ENCODE measurements around the gene WDFY4. TPM values are rescaled to one million over a fixed set of nuclear protein-coding genes. Genes with fewer than 3 reads are reported as not detected.

Gene WDFY4
- total and polyA plus RNA-seq, 4 experiments from 2014 or later, result 0.29 to 1.00 (median 0.81) TPM; not detected in 1

DNA sequence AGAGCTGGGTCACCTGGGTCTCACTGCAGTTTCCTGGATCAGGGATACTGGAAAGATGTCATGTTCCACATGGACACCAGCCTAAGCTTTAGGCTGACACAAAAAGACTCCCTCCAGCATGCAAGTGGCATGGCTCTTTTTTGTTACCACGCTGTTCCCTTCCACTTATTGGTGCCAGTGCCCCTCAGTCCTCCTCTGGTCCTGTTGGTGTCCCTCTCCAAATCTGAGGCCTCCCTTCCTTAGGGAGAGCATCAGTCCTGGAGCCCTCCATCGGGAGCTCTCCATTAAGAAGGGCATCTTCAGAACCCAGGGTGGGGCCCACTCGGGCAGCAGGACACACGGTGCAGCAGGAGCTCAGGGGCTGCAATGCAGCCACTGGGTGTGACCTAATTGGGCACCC is 331.0 kb downstream of the WDFY4 start:
- no peak overlapping the region for H3K4me3 Mint-ChIP-seq
- POLR2A ChIA-PET (ENCODE audit: partially characterized antibody), result no interaction called here
- H3K27ac Mint-ChIP-seq, result no peak overlapping the region
- peaks cover 0 to 1% (median 0%) of the 10 kb centered on the region in 4 donors for H3K4me1 Mint-ChIP-seq
- Histone ChIP-seq H3K27ac (ENCODE audit: low read depth, low read length) (no peak overlapping the region), H3K36me3 (ENCODE audit: insufficient read depth, low read length) (no peaks in the 10 kb centered on the region), H3K4me3 (ENCODE audit: low read length in 2 of 2) (no peak overlapping the region), H3K4me1 (ENCODE audit: insufficient read depth, low read length) (no peaks in the 10 kb centered on the region), H3K9me3 (ENCODE audit: control insufficient read depth in 1 of 2, low read length in 2 of 2) (no peaks in the 10 kb centered on the region), H3K27me3 (ENCODE audit: insufficient read depth, low read length) (no peaks in the 10 kb centered on the region)
- H3K27me3 Mint-ChIP-seq, result peaks cover 13 to 15% of the 10 kb centered on the region in 2 donors
- no peak for DNase-seq
- CTCF ChIA-PET (ENCODE audit: partially characterized antibody), result interaction anchor here (0.6 kb wide), 1 partner anchor 1366 kb away, joined by 4 read pairs; no protein-coding TSS in a partner anchor
- intact Hi-C loops (cut with micrococcal nuclease), result no loop called here
- peaks cover 0 to 5% (median 3%) of the 10 kb centered on the region in 8 donors for H3K9me3 Mint-ChIP-seq
- no peaks in the 10 kb centered on the region for H3K36me3 Mint-ChIP-seq

DNA sequence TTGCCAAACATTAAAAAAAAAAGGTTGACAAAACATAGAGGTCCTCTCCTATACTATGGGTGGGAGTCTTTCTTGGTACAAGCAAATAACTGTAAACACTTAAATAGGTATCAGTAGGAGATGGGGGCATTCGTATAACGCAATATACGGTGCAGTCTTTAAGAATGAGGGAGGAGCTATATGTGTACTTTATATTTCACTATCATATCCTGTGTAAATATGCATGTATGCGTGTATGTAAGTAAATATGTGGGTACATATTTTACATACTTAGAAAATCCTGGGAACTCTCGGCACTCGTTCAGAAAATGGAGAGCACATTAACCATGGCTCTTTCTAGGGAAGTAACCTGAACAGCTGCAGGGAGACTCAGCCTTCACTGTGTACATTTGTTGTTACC is 337.0 kb downstream of the WDFY4 start:
- Histone ChIP-seq H3K36me3 (ENCODE audit: insufficient read depth, low read length) (no peaks in the 10 kb centered on the region), H3K4me1 (ENCODE audit: insufficient read depth, low read length) (no peaks in the 10 kb centered on the region), H3K9me3 (ENCODE audit: control insufficient read depth in 1 of 2, low read length in 2 of 2) (no peaks in the 10 kb centered on the region), H3K4me3 (ENCODE audit: low read length in 2 of 2) (no peak overlapping the region), H3K27me3 (ENCODE audit: insufficient read depth, low read length) (no peaks in the 10 kb centered on the region), H3K27ac (ENCODE audit: low read depth, low read length) (no peak overlapping the region)
- Mint-ChIP-seq H3K4me3 (no peak overlapping the region), H3K27ac (no peak overlapping the region), H3K4me1 (no peaks in the 10 kb centered on the region), H3K9me3 (peaks cover 0 to 5% (median 3%) of the 10 kb centered on the region in 8 donors), H3K36me3 (no peaks in the 10 kb centered on the region), H3K27me3 (peaks cover 5 to 16% of the 10 kb centered on the region in 2 donors)
- no peak for DNase-seq
- CTCF ChIA-PET (ENCODE audit: partially characterized antibody), result no interaction called here
- intact Hi-C loops (cut with micrococcal nuclease), result no loop called here
- POLR2A ChIA-PET (ENCODE audit: partially characterized antibody), result no interaction called here

DNA sequence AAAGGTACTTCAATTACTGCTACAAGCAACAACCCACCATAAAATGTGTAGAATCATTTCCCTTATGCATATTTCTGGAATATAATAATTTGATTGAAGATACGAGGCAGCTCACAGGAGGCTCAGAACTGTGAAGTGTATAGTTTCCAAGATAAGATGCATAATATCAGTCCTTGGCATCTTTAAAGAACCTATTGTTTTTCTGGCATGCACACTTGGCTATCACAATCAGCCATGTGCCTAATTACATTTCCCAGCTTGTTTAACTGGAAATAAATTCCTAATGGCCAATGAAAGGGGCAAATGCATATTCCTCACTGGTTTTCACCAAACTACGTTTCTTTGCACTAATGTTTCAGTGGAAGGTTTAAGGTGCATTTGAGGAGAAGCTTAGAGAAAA is 338.4 kb downstream of the WDFY4 start:
- no peaks in the 10 kb centered on the region for H3K4me1 ChIP-seq (ENCODE audit: insufficient read depth, low read length)
- no peak for DNase-seq
- Mint-ChIP-seq H3K4me1 (no peaks in the 10 kb centered on the region), H3K36me3 (no peaks in the 10 kb centered on the region), H3K4me3 (no peak overlapping the region), H3K27me3 (peaks cover 0 to 9% of the 10 kb centered on the region in 2 donors), H3K27ac (no peak overlapping the region), H3K9me3 (peaks cover 0 to 5% (median 3%) of the 10 kb centered on the region in 8 donors)
- POLR2A ChIA-PET (ENCODE audit: partially characterized antibody), result no interaction called here
- no peaks in the 10 kb centered on the region for H3K9me3 ChIP-seq (ENCODE audit: control insufficient read depth in 1 of 2, low read length in 2 of 2)
- H3K4me3 ChIP-seq (ENCODE audit: low read length in 2 of 2), result no peak overlapping the region
- H3K27me3 ChIP-seq (ENCODE audit: insufficient read depth, low read length), result no peaks in the 10 kb centered on the region
- no peaks in the 10 kb centered on the region for H3K36me3 ChIP-seq (ENCODE audit: insufficient read depth, low read length)
- CTCF ChIA-PET (ENCODE audit: partially characterized antibody), result no interaction called here
- no peak overlapping the region for H3K27ac ChIP-seq (ENCODE audit: low read depth, low read length)
- intact Hi-C loops (cut with micrococcal nuclease), result no loop called here

DNA sequence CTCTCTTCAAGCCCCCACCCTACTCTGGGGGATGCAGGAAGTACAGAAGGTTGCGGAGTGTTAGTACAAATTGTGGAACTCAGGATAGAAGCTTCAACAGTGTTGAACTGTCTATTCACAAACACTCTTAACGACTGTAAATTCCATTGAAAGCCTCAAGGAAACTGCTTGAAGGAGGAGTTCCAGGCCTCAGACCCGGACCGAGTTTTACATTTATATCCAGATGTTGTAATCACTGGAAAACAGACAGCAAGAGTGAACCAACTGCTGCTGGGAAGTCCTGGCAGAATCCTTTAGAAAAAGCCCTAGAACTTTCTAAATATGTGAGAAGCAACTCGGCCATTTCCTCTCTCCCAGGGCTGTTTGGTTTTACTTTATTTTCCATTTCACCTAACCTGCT is 339.1 kb downstream of the WDFY4 start:
- ChIA-PET POLR2A (ENCODE audit: partially characterized antibody) (no interaction called here), CTCF (ENCODE audit: partially characterized antibody) (no interaction called here)
- H3K4me3 Mint-ChIP-seq, result no peak overlapping the region
- H3K4me1 Mint-ChIP-seq, result no peaks in the 10 kb centered on the region
- no peak for DNase-seq
- Histone ChIP-seq H3K4me3 (ENCODE audit: low read length in 2 of 2) (no peak overlapping the region), H3K36me3 (ENCODE audit: insufficient read depth, low read length) (no peaks in the 10 kb centered on the region), H3K9me3 (ENCODE audit: control insufficient read depth in 1 of 2, low read length in 2 of 2) (no peaks in the 10 kb centered on the region), H3K27ac (ENCODE audit: low read depth, low read length) (no peak overlapping the region), H3K27me3 (ENCODE audit: insufficient read depth, low read length) (no peaks in the 10 kb centered on the region), H3K4me1 (ENCODE audit: insufficient read depth, low read length) (no peaks in the 10 kb centered on the region)
- peaks cover 0 to 5% (median 3%) of the 10 kb centered on the region in 8 donors for H3K9me3 Mint-ChIP-seq
- H3K27me3 Mint-ChIP-seq, result peaks cover 0 to 9% of the 10 kb centered on the region in 2 donors
- H3K27ac Mint-ChIP-seq, result no peak overlapping the region
- no peaks in the 10 kb centered on the region for H3K36me3 Mint-ChIP-seq
- intact Hi-C loops (cut with micrococcal nuclease), result no loop called here

DNA sequence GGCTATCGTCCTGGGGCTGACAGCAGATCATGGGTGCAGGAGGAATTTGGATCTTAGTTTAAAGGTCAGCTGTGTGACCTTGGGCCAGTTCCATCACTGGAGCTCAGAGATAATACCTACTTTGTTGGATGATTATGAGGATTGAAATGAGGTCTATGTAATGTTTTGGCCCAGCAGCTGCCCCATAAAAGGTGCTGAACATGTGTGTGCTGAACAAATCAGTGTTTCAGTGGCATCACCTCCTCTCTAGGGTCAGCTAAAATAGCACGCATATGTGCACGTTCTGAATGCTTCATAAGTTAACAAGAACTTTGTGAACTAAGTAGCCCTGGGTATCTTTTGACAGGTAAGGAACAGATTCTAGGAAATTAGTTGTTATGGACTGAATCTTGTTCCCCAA is 339.8 kb downstream of the WDFY4 start:
- Histone ChIP-seq H3K27me3 (ENCODE audit: insufficient read depth, low read length) (no peaks in the 10 kb centered on the region), H3K36me3 (ENCODE audit: insufficient read depth, low read length) (no peaks in the 10 kb centered on the region), H3K4me3 (ENCODE audit: low read length in 2 of 2) (no peak overlapping the region), H3K4me1 (ENCODE audit: insufficient read depth, low read length) (no peaks in the 10 kb centered on the region), H3K27ac (ENCODE audit: low read depth, low read length) (no peak overlapping the region), H3K9me3 (ENCODE audit: control insufficient read depth in 1 of 2, low read length in 2 of 2) (no peaks in the 10 kb centered on the region)
- ChIA-PET CTCF (ENCODE audit: partially characterized antibody) (no interaction called here), POLR2A (ENCODE audit: partially characterized antibody) (no interaction called here)
- intact Hi-C loops (cut with micrococcal nuclease), result no loop called here
- peaks cover 0 to 5% (median under 1%) of the 10 kb centered on the region in 8 donors for H3K9me3 Mint-ChIP-seq
- peaks cover 0 to 9% of the 10 kb centered on the region in 2 donors for H3K27me3 Mint-ChIP-seq
- no peak for DNase-seq
- no peaks in the 10 kb centered on the region for H3K36me3 Mint-ChIP-seq
- no peak overlapping the region for H3K4me3 Mint-ChIP-seq
- H3K4me1 Mint-ChIP-seq, result no peaks in the 10 kb centered on the region
- no peak overlapping the region for H3K27ac Mint-ChIP-seq

DNA sequence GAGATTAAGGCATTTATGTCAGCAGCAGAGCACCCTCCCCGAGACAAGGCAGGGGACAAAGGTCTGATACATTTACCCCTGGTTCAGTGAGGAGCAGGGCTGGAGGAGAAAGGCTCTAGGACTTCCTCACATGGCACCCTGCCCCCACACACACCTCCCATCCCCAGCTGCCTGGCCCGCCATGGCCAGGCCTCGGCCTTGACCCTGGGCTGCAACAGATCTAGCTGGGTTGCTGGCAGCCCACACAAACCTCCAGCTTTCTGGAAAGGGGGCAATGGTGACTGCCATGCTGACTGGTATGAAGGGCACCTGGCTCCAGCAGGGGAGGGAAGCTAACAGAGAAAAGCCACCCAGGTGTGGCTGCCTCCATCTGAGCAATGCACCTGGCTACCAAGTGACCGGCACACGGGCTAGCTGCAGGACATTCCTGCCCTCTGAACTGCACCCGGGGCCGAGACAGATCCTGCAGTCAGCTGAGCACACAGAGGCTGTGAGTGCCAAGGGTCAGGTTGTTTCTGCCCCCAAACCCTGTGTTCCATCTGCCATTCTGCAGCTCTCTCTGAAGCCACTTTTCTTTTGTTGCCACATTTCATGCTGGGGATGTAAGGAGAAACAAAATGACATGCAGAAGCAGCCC is 340.8 kb downstream of the WDFY4 start:
- intact Hi-C loops (cut with micrococcal nuclease), result no loop called here
- Mint-ChIP-seq H3K27ac (no peak overlapping the region), H3K9me3 (peaks cover 0 to 2% (median 0%) of the 10 kb centered on the region in 8 donors), H3K36me3 (no peaks in the 10 kb centered on the region), H3K4me1 (no peaks in the 10 kb centered on the region), H3K27me3 (peaks cover 0 to 6% of the 10 kb centered on the region in 2 donors), H3K4me3 (no peak overlapping the region)
- Histone ChIP-seq H3K36me3 (ENCODE audit: insufficient read depth, low read length) (no peaks in the 10 kb centered on the region), H3K4me1 (ENCODE audit: insufficient read depth, low read length) (no peaks in the 10 kb centered on the region), H3K9me3 (ENCODE audit: control insufficient read depth in 1 of 2, low read length in 2 of 2) (no peaks in the 10 kb centered on the region), H3K27ac (ENCODE audit: low read depth, low read length) (no peak overlapping the region), H3K4me3 (ENCODE audit: low read length in 2 of 2) (no peak overlapping the region), H3K27me3 (ENCODE audit: insufficient read depth, low read length) (no peaks in the 10 kb centered on the region)
- no peak for DNase-seq
- ChIA-PET CTCF (ENCODE audit: partially characterized antibody) (no interaction called here), POLR2A (ENCODE audit: partially characterized antibody) (no interaction called here)

DNA sequence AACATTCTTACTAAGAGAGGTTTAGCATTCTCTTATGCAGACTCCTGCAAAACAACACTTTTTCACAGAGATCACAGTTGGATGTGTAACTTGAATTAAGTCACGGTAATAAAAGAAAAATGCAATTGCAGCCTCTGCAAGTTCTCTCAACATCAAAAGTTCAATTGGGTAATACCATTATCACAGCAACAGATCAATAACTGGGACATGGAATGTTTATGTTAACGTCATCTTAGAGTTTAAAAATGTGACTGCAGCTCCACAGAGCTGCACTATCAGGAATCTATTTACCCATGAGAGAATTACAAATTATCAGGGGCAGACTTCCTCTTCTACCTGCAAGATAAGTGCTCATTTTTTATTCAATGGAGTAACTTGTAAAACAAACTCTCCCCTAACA is 344.0 kb downstream of the WDFY4 start:
- Histone ChIP-seq H3K4me3 (ENCODE audit: low read length in 2 of 2) (no peak overlapping the region), H3K27me3 (ENCODE audit: insufficient read depth, low read length) (no peaks in the 10 kb centered on the region), H3K9me3 (ENCODE audit: control insufficient read depth in 1 of 2, low read length in 2 of 2) (no peaks in the 10 kb centered on the region), H3K4me1 (ENCODE audit: insufficient read depth, low read length) (no peaks in the 10 kb centered on the region), H3K36me3 (ENCODE audit: insufficient read depth, low read length) (no peaks in the 10 kb centered on the region), H3K27ac (ENCODE audit: low read depth, low read length) (no peak overlapping the region)
- no peaks in the 10 kb centered on the region for H3K36me3 Mint-ChIP-seq
- intact Hi-C loops (cut with micrococcal nuclease), result no loop called here
- peaks cover 0 to 2% (median 0%) of the 10 kb centered on the region in 8 donors for H3K9me3 Mint-ChIP-seq
- H3K4me3 Mint-ChIP-seq, result no peak overlapping the region
- CTCF ChIA-PET (ENCODE audit: partially characterized antibody), result no interaction called here
- POLR2A ChIA-PET (ENCODE audit: partially characterized antibody), result no interaction called here
- no peak overlapping the region for H3K27ac Mint-ChIP-seq
- no peak for DNase-seq
- no peaks in the 10 kb centered on the region for H3K4me1 Mint-ChIP-seq
- H3K27me3 Mint-ChIP-seq, result peaks cover 0 to 5% of the 10 kb centered on the region in 2 donors

All from CD4-positive, alpha-beta memory T cell (primary cell).